SK-N-SH (cell line): Measurements from ENCODE around the gene MAML3. TPM values are rescaled to one million over a fixed set of nuclear protein-coding genes. Genes with fewer than 3 reads are reported as not detected.

Experiments
- CTCF ChIA-PET: fragments of 300-600, 350-600 bp; formaldehyde crosslinking; extraction: SDS; loops from one replicate; lab custom pipeline; 2021; lab: Yijun Ruan, JAX
- POLR2A ChIA-PET: fragments of 350-600 bp; sonication (Branson Sonifier 250); formaldehyde crosslinking; extraction: SDS; loops from one replicate; lab custom pipeline; 2020; ENCODE audit warnings: antibody characterized with exemption, inconsistent platforms; lab: Yijun Ruan, JAX
- DNase-seq: peaks from one replicate; pipeline ENCODE4 v3.0.0; 2012
- H2AFZ ChIP-seq: fragments of 200-600 bp; sonication (generic); 2 replicates; pipeline ENCODE4 v1.8.1; 2016; ENCODE audit warnings: antibody characterized with exemption, mild to moderate bottlenecking, low read depth
- H3F3A ChIP-seq: fragments of 200-600 bp; sonication (generic); replicated peaks from 2 replicates; pipeline ENCODE3; 2016; ENCODE audit warnings: antibody characterized with exemption, mild to moderate bottlenecking; ENCODE audit not compliant: insufficient read depth
- H3K27ac ChIP-seq, 2 experiments: fragments of 200-500 bp in 1 of 2; fragments of 200-600 bp in 1 of 2; sonication (Bioruptor generic) in 1 of 2; sonication (generic), shearing (Covaris generic) in 1 of 2; 2 replicates each; pipeline versions ENCODE4 v1.5.1 to v1.6.1; 2014 to 2016; ENCODE audit warnings: low read depth in 2 of 2, inconsistent platforms in 1 of 2, low read length in 1 of 2, mild to moderate bottlenecking in 1 of 2, mixed read lengths in 1 of 2
- H3K27me3 ChIP-seq: fragments of 200-600 bp; sonication (generic), shearing (Covaris generic); 2 replicates; pipeline ENCODE4 v1.6.1; 2016; ENCODE audit warnings: mixed run types; ENCODE audit not compliant: insufficient read depth
- H3K36me3 ChIP-seq, 2 experiments: fragments of 200-500 bp in 1 of 2; fragments of 200-600 bp in 1 of 2; sonication (Bioruptor generic) in 1 of 2; sonication (generic) in 1 of 2; replicated peaks in 1 of 2; 2 replicates each; pipeline versions ENCODE3 to v1.5.1; 2014 to 2016; ENCODE audit warnings: low read length in 1 of 2, mild to moderate bottlenecking in 1 of 2; ENCODE audit not compliant: insufficient read depth in 2 of 2, control insufficient read depth in 1 of 2
- H3K4me1 ChIP-seq, 2 experiments: fragments of 200-500 bp in 1 of 2; fragments of 200-600 bp in 1 of 2; sonication (Bioruptor generic) in 1 of 2; sonication (generic), shearing (Covaris generic) in 1 of 2; 2 replicates each; pipeline versions ENCODE4 v1.5.1 to v1.6.1; 2014 to 2016; ENCODE audit warnings: low read depth in 1 of 2, low read length in 1 of 2, mixed run types in 1 of 2; ENCODE audit not compliant: insufficient read depth in 2 of 2, control insufficient read depth in 1 of 2
- H3K4me2 ChIP-seq: fragments of 200-600 bp; sonication (generic), shearing (Covaris generic); 2 replicates; pipeline ENCODE4 v1.6.1; 2017; ENCODE audit warnings: mixed run types
- H3K4me3 ChIP-seq, 2 experiments: fragments of 200-500 bp in 1 of 2; fragments of 200-600 bp in 1 of 2; sonication (Bioruptor generic) in 1 of 2; sonication (generic), shearing (Covaris generic) in 1 of 2; 2 replicates each; pipeline versions ENCODE4 v1.5.1 to v1.8.1; 2014 to 2016; ENCODE audit warnings: low read depth in 2 of 2, inconsistent platforms in 1 of 2, low read length in 1 of 2, mild to moderate bottlenecking in 1 of 2, mixed read lengths in 1 of 2, moderate library complexity in 1 of 2
- H3K79me2 ChIP-seq: fragments of 200-600 bp; sonication (generic); 2 replicates; pipeline ENCODE4 v1.8.1; 2017; ENCODE audit warnings: mild to moderate bottlenecking; ENCODE audit not compliant: insufficient read depth
- H3K9ac ChIP-seq: fragments of 200-600 bp; sonication (generic); 2 replicates; pipeline ENCODE4 v1.6.1; 2017; ENCODE audit warnings: mixed run types
- H3K9me2 ChIP-seq: fragments of 200-600 bp; sonication (generic); 2 replicates; pipeline ENCODE4 v1.6.1; 2017; ENCODE audit warnings: mixed run types
- H3K9me3 ChIP-seq: fragments of 200-600 bp; sonication (generic); 2 replicates; pipeline ENCODE4 v1.6.1; 2017; ENCODE audit warnings: mixed run types, mild to moderate bottlenecking, moderate library complexity
- H4K20me1 ChIP-seq: fragments of 200-600 bp; sonication (generic); 2 replicates; pipeline ENCODE4 v1.6.1; 2017; ENCODE audit warnings: mild to moderate bottlenecking, mixed run types; ENCODE audit not compliant: insufficient read depth
- CHD2 ChIP-seq: fragments of 150-350 bp; IDR thresholded peaks from 2 replicates; pipeline ENCODE4 v1.6.1; 2018; ENCODE audit warnings: low read length; ENCODE audit not compliant: partially characterized antibody
- GATA2 ChIP-seq: sonication (generic); formaldehyde crosslinking; IDR thresholded peaks from 2 replicates; pipeline ENCODE4 v1.5.0; 2020; ENCODE audit warnings: mild to moderate bottlenecking, missing genetic modification reagents
- IRF3 ChIP-seq: fragments of 150-350 bp; IDR thresholded peaks from 2 replicates; pipeline ENCODE4 v1.6.1; 2016; ENCODE audit warnings: mild to moderate bottlenecking, low read depth, low read length
- MAX ChIP-seq: IDR thresholded peaks from 2 replicates; pipeline ENCODE4 v1.4.0; 2012; ENCODE audit warnings: low read depth
- MEF2A ChIP-seq: IDR thresholded peaks from 2 replicates; pipeline ENCODE4 v1.4.0; 2012; ENCODE audit warnings: low read depth, borderline replicate concordance
- PBX3 ChIP-seq: IDR thresholded peaks from 2 replicates; pipeline ENCODE4; 2012
- RAD21 ChIP-seq: IDR thresholded peaks from 2 replicates; pipeline ENCODE4 v1.6.1; 2012; ENCODE audit warnings: mild to moderate bottlenecking, low read length
- REST ChIP-seq: IDR thresholded peaks from 2 replicates; pipeline ENCODE4 v1.6.1; 2012; ENCODE audit warnings: mild to moderate bottlenecking, low read depth, low read length, moderate library complexity
- RFX5 ChIP-seq: IDR thresholded peaks from 2 replicates; pipeline ENCODE4 v1.6.1; 2012; ENCODE audit warnings: mild to moderate bottlenecking, improper control_type of control experiment, low read length
- SIN3A ChIP-seq: IDR thresholded peaks from 2 replicates; pipeline ENCODE4 v1.6.1; 2012; ENCODE audit warnings: low read depth, mild to moderate bottlenecking, low read length, moderate library complexity, borderline replicate concordance
- TAF1 ChIP-seq: IDR thresholded peaks from 2 replicates; pipeline ENCODE4 v1.6.1; 2012; ENCODE audit warnings: low read depth, mild to moderate bottlenecking, low read length, moderate library complexity, borderline replicate concordance
- ZBTB33 ChIP-seq: IDR thresholded peaks from 2 replicates; pipeline ENCODE4 v1.4.0; 2012; ENCODE audit warnings: low read depth, borderline replicate concordance
- WGBS: methylation state at CpG from one replicate; pipeline ENCODE4 v1.1.6; 2017; ENCODE audit warnings: low lambda C conversion rate; 5-methylcytosine and 5-hydroxymethylcytosine counted together
- polyA plus RNA-seq, 3 experiments: library from polyadenylated mRNA; depleted of rRNA; stranded (reverse); fragments of >200 nt; gene quantifications; 2 replicates each; pipeline ENCODE4 v1.2.3, GENCODE V29; 2012

MAML3 gene
- polyA plus RNA-seq, 1 of the 3 experiments (the other 2 are of a cell fraction) = 5.3 TPM

- H3K27me3 ChIP-seq = no peaks in the 10 kb centered on the region
- H3K79me2 ChIP-seq = no peaks in the 10 kb centered on the region
- peak overlapping the region; percentile 39 to 58 for H3K4me3 ChIP-seq
- H3K9me2 ChIP-seq = no peaks in the 10 kb centered on the region
- H3K4me1 ChIP-seq = peaks cover 6 to 44% of the 10 kb centered on the region in 2 experiments; a peak in 3 of 4 replicates
- CTCF ChIA-PET = interaction anchor here (0.6 to 2.6 kb wide), 58 partner anchors 10 to 875 kb away, joined by 3 to 13 read pairs (median 4); partner anchors contain the start of gene MAML3
- POLR2A ChIA-PET = interaction anchor here (1.0 to 1.8 kb wide), 6 partner anchors 154 to 504 kb away, joined by 3 to 12 read pairs (median 6); partner anchors contain the start of gene MAML3
- H2AFZ ChIP-seq = peak overlapping the region; percentile 60
- H3K9ac ChIP-seq = peak overlapping the region; percentile 61
- H3K27ac ChIP-seq = peak overlapping the region; percentile 43 to 99
- no peak for DNase-seq
- peaks cover 0 to 6% of the 10 kb centered on the region in 2 experiments for H3K36me3 ChIP-seq
- H3F3A ChIP-seq = peaks cover 4% of the 10 kb centered on the region
- H3K9me3 ChIP-seq = no peaks in the 10 kb centered on the region
- TF ChIP-seq MEF2A (no peak), TAF1 (no peak), ZBTB33 (no peak), CHD2 (no peak), GATA2 (no peak), RFX5 (no peak), MAX (no peak), IRF3 (no peak), RAD21 (no peak), REST (no peak), PBX3 (no peak), SIN3A (no peak)
- no peaks in the 10 kb centered on the region for H4K20me1 ChIP-seq
- WGBS = 56% methylated on average over 7 of the region's 14 CpGs
- H3K4me2 ChIP-seq = peak overlapping the region; percentile 78
These were observed 419.6 kb downstream of the MAML3 start for GRCh38 chr4:139734201-139734874.
